SK-N-MC (cell line): ENCODE measurements around the gene MLC1.

Experiments used
- DNase-seq: peaks from one replicate; pipeline ENCODE4 v3.0.0-alpha.2; 2011; ENCODE audit warnings: low read depth, low spot score
- H3K27ac ChIP-seq: fragments of 200-600 bp; sonication (generic); 2 replicates; pipeline ENCODE4 v1.5.1; 2016; ENCODE audit warnings: mixed run types
- H3K36me3 ChIP-seq: fragments of 200-600 bp; sonication (generic); 2 replicates; pipeline ENCODE4 v1.6.1; 2017; ENCODE audit warnings: antibody characterized with exemption, low read length, mixed read lengths; ENCODE audit not compliant: insufficient read depth
- H3K4me3 ChIP-seq: fragments of 200-600 bp; sonication (generic); 2 replicates; pipeline ENCODE4 v1.5.1; 2016
- H3K9ac ChIP-seq: fragments of 200-600 bp; sonication (generic); 2 replicates; pipeline ENCODE4 v1.8.0; 2017; ENCODE audit warnings: mixed run types, mixed read lengths; ENCODE audit not compliant: insufficient read length
- H3K9me3 ChIP-seq: fragments of 200-600 bp; sonication (generic); 2 replicates; pipeline ENCODE4 v1.6.1; 2017; ENCODE audit warnings: low read depth, mild to moderate bottlenecking, antibody characterized with exemption, low read length, moderate library complexity, mixed read lengths
- EZH2 ChIP-seq: fragments of 200-600 bp; sonication (generic); IDR thresholded peaks from one replicate; pipeline ENCODE4 v1.6.1; 2017; ENCODE audit warnings: antibody characterized with exemption
- FOXP2 ChIP-seq: optimal IDR thresholded peaks from 2 replicates; pipeline ENCODE3; 2011; ENCODE audit warnings: mild to moderate bottlenecking, moderate library complexity; ENCODE audit not compliant: insufficient read depth; ENCODE audit errors: extremely low read length, control extremely low read depth
- POLR2AphosphoS5 ChIP-seq: IDR thresholded peaks from 2 replicates; pipeline ENCODE4 v1.6.1; 2012; ENCODE audit warnings: mild to moderate bottlenecking, low read depth, low read length, borderline replicate concordance

Gene MLC1

DNA sequence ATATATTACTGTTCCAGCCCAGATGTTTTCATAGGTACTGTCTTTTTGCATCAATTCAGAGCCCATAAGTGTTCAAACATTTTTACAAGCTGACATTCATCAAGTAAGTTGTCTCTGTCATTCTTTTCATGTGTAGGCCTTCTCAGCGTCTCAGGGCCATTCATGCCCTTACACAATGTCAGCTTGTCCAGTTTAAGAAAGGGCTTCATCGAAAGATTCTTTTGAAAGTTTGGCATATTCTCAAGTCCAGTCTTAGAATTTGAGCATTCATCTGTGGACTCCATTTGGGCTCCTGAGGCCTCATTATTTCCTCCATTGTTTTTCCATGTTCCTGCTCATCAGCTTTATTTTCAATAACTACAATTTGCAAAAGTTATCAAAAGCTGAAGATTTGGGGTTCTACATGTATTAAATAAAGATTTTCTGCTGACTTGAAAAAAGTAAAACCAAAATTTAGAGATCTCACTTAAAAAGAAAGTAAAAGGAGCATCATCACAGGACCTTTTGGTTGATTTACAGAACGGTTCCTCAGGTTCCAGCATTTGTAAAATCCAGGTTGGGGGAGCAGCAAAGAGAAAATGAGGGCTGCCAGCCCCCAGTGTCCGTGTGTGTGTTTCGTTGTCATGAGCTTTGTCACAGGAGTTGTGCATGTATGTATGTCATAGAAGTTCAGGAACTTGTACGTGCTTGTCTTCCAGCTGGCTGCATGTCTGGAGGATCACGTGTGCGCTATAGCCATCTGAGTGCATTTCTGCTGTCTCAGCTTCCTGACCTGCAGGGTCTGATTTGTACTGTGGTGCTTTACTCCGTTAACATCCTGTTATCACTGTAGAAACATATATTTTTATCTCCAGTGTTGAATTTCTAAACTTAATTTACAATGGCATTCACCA, 20.2 kb upstream of the MLC1 start:
- Histone ChIP-seq H3K36me3 (no peaks in the 10 kb centered on the region), H3K27ac (no peak overlapping the region), H3K9ac (no peak overlapping the region), H3K9me3 (no peaks in the 10 kb centered on the region), H3K4me3 (no peak overlapping the region)
- TF ChIP-seq FOXP2 (no peak), POLR2AphosphoS5 (no peak), EZH2 (no peak)
- no peak for DNase-seq

DNA sequence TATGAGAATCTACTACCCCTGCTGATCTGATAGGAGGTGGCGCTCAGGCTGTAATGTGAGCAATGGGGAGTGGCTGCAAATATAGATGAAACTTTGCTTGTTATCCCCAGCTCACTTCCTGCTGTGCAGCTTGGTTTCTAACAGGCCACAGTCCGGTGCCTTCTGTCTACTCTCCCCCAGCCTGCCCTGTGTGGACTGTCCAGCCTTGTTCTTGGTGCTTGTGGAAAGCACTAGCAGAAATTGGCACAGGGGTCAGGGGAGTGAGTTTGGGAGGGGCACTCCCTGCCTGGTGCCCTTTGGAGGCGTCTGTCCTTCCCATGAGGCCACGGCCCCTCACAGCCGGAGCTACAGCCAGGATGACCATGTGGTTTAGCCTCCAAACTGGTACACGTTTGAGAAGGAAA, 18.9 kb upstream of the MLC1 start:
- no peak overlapping the region for H3K4me3 ChIP-seq
- H3K9me3 ChIP-seq: no peaks in the 10 kb centered on the region
- no peak overlapping the region for H3K9ac ChIP-seq
- no peak for DNase-seq
- no peaks in the 10 kb centered on the region for H3K36me3 ChIP-seq
- TF ChIP-seq EZH2 (no peak), POLR2AphosphoS5 (no peak), FOXP2 (no peak)
- H3K27ac ChIP-seq: no peak overlapping the region

DNA sequence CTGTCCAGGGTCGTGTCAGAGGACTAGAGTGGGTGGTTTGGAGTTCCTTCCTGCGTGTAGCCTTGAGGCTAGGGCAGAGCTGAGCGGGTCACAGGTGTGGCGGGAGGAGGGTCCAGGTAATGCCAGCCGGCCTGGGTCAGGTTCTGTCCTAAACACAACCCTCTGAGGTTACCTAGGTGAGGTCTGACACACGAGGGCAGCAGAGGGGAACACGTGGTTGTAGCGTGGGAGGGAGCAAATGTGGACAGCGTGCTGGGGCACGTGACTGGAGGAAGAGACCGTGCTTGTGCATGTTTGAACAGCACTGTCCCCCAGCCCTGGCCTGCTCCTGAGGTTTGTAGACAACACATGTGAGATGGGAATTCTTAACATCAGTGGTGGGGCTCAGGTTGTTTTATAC, 17.7 kb upstream of the MLC1 start:
- Histone ChIP-seq H3K4me3 (no peak overlapping the region), H3K9me3 (no peaks in the 10 kb centered on the region), H3K36me3 (no peaks in the 10 kb centered on the region), H3K9ac (no peak overlapping the region), H3K27ac (no peak overlapping the region)
- TF ChIP-seq POLR2AphosphoS5 (no peak), EZH2 (no peak), FOXP2 (no peak)
- no peak for DNase-seq

DNA sequence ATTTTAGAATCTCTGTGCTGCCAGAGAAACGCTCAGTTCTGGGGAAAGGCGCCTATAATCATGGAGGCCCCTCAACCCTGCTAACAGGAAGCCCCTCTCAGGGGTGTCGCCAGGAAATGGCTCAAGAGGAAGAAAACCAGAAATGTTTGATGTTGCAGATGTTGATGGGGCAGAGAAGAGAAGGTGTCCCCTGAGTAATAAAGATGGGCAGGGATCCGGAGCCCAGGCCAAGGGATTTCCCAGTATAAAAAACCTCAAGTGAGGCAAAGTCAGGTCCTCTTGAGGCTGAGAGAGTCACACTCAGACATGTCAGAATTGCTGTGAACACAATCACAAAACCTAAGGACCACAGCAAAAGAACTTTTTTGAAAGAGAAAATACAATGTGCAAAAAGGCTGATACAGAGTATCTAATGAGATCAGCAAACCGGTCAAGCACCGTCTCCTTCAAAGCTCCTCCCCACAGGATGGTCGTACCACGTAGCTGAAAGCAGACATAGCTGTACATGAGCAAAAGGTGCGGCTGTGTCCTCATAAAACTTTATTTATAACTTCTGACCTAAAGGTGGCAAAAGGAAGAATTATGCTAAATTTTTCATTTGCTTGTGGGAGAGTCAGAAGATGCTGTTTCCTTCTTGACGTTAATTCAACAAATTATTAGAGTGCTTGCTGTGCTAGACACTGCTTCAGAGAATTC, 16.8 kb upstream of the MLC1 start:
- no peak overlapping the region for H3K27ac ChIP-seq
- H3K4me3 ChIP-seq: no peak overlapping the region
- no peak for TF ChIP-seq POLR2AphosphoS5
- DNase-seq: no peak
- no peaks in the 10 kb centered on the region for H3K36me3 ChIP-seq
- H3K9me3 ChIP-seq: no peaks in the 10 kb centered on the region
- H3K9ac ChIP-seq: no peak overlapping the region

DNA sequence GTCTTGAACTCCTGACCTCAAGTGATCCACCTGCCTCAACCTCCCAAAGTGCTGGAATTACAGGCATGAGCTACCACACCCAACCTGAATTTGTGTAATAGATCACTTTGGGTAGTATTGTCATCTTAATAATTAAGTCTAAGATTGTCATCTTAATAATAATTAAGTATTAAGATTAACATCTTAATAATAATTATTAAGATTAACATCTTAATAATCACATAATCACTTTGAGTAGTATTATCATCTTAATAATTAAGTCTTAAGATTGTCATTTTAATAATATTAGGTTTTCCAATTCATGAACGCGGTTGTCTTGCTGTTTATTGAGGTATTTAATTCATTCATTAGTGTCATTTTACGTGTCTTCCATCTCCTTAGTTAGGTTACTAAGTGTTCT, 12.8 kb upstream of the MLC1 start:
- TF ChIP-seq EZH2 (no peak), POLR2AphosphoS5 (no peak), FOXP2 (no peak)

DNA sequence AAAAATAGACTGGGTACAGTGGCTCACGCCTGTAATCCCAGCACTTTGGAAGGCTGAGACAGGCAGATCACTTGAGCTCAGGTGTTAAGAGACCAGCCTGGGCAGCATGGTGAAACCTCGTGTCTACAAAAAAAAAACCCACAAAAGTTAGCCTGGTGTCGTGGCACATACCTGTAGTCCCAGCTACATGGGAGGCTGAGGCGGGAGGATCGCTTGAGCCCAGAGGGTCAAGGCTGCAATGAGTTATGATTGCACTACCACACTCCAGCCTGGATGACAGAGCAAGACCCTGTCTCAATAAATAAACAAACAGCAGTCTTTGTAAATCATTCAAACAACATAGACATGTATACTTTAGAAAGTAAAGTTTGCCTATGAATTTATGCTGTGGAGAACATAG, 7.1 kb upstream of the MLC1 start:
- H3K36me3 ChIP-seq: no peaks in the 10 kb centered on the region
- no peak overlapping the region for H3K27ac ChIP-seq
- no peak overlapping the region for H3K4me3 ChIP-seq
- no peak for DNase-seq
- no peak for TF ChIP-seq POLR2AphosphoS5
- no peak for TF ChIP-seq EZH2
- no peak for TF ChIP-seq FOXP2
- no peak overlapping the region for H3K9ac ChIP-seq
- H3K9me3 ChIP-seq: no peaks in the 10 kb centered on the region

More for the DNA sequence above, 12.8 kb upstream of the MLC1 start:
- Histone ChIP-seq H3K36me3 (no peaks in the 10 kb centered on the region), H3K9ac (no peak overlapping the region), H3K9me3 (no peaks in the 10 kb centered on the region), H3K27ac (no peak overlapping the region), H3K4me3 (no peak overlapping the region)
- DNase-seq: no peak

DNA sequence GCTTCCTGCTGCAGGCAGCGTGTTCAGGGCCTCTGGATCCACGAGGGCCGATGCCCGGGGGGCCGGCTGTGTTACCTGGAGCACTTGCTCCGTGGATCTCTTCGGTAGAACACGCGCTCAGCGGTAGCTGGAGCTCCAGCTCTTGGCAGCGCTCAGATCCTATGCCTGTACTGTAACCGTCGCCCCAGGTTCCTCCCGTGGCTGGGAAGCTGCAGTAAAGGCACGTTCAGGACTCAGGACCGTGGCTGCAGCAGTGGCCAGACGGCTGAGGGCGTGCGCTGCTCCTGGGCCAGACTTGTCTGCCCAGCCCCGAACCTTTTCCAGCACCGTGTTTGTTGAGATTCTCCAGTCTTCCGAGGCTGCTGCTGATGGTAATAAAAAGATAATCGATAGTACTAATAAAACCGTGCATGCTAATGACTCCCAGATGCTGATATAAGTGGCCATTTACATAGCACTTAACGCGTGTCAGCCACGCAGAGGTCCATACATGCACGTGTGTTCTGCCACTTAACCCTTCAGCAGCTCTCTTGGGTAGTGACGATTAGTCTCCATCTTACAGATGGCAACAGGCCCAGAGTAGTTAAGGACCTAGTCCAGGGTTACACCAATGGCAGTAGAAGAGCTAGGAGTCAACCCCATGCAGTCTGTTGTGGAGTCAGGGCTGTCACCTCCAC, 6.0 kb upstream of the MLC1 start:
- no peak for TF ChIP-seq FOXP2
- TF ChIP-seq POLR2AphosphoS5: no peak
- TF ChIP-seq EZH2: no peak
- Histone ChIP-seq H3K4me3 (no peak overlapping the region), H3K9me3 (no peaks in the 10 kb centered on the region), H3K36me3 (no peaks in the 10 kb centered on the region), H3K9ac (no peak overlapping the region), H3K27ac (no peak overlapping the region)
- DNase-seq: no peak

DNA sequence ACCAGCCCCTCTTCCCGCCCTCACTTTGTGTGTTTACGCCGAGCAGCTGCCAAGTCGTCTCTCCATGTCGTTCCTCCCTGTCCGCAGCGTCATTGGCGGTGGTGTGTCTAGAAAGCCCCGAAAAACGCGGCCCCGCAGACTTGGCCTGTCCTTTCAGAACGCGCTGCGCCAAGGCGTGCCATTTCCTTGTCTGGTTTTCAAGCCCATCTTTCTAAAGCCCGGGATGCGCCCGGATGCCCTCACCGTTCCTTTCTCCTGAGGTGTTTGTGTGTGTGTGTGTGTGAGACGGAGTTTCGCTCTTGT, 5.1 kb upstream of the MLC1 start:
- no peaks in the 10 kb centered on the region for H3K36me3 ChIP-seq
- no peak overlapping the region for H3K27ac ChIP-seq
- no peak for DNase-seq
- TF ChIP-seq EZH2: no peak
- TF ChIP-seq POLR2AphosphoS5: no peak
- no peak for TF ChIP-seq FOXP2
- H3K4me3 ChIP-seq: no peak overlapping the region
- no peak overlapping the region for H3K9ac ChIP-seq
- H3K9me3 ChIP-seq: no peaks in the 10 kb centered on the region
